GM21737 (cell line): ENCODE results near the gene LAPTM4A.

Source experiments
- ATAC-seq: cut with Tn5 transposase; IDR thresholded peaks from one replicate; pipeline ENCODE4 v1.9.1; 2021; ENCODE audit warnings: mild to moderate bottlenecking, moderate library complexity; ENCODE audit not compliant: unreplicated experiment

Gene LAPTM4A

GRCh38 chr2:19989342-19989666, 62.1 kb downstream of the LAPTM4A start:
- no peak for ATAC-seq

GRCh38 chr2:19988600-19988999, 62.8 kb downstream of the LAPTM4A start:
- ATAC-seq: no peak

- peak; percentile 77 for ATAC-seq
Measured at GRCh38 chr2:19987936-19988335, 63.5 kb downstream of the LAPTM4A start.
